Osteocyte (in vitro differentiated cells): Measurements from ENCODE around the gene NFIC. TPM values are rescaled to one million over a fixed set of nuclear protein-coding genes. Genes with fewer than 3 reads are reported as not detected.
"Not testable (repeated sequence)": the region's sequence is repeated elsewhere in the genome, so short reads cannot be mapped to it uniquely, and the experiment has no call there.

Source experiments
- DNase-seq: peaks from one replicate; pipeline ENCODE4 v3.0.0; 2021; ENCODE audit warnings: mixed read lengths; ENCODE audit not compliant: unreplicated experiment; ENCODE audit errors: extremely low spot score
- H3K27ac Mint-ChIP-seq: one replicate; pipeline ENCODE4 v1.8.0; 2021; ENCODE audit warnings: mild to moderate bottlenecking, mixed read lengths; ENCODE audit not compliant: unreplicated experiment
- H3K27me3 Mint-ChIP-seq: one replicate; pipeline ENCODE4 v1.8.0; 2021; ENCODE audit warnings: mixed read lengths; ENCODE audit not compliant: unreplicated experiment
- H3K36me3 Mint-ChIP-seq: one replicate; pipeline ENCODE4 v1.8.0; 2021; ENCODE audit warnings: mixed read lengths; ENCODE audit not compliant: unreplicated experiment
- H3K4me1 Mint-ChIP-seq: one replicate; pipeline ENCODE4 v1.8.0; 2021; ENCODE audit warnings: mixed read lengths; ENCODE audit not compliant: unreplicated experiment
- H3K4me3 Mint-ChIP-seq: one replicate; pipeline ENCODE4 v1.8.0; 2021; ENCODE audit warnings: mild to moderate bottlenecking, moderate library complexity, mixed read lengths; ENCODE audit not compliant: unreplicated experiment
- H3K9me3 Mint-ChIP-seq: one replicate; pipeline ENCODE4 v1.8.0; 2021; ENCODE audit warnings: mixed read lengths; ENCODE audit not compliant: unreplicated experiment
- CTCF ChIP-seq: fragments of 200-600 bp; sonication (generic); IDR thresholded peaks from 2 replicates; pipeline ENCODE4 v1.5.0; 2021; ENCODE audit warnings: antibody characterized with exemption, mild to moderate bottlenecking, moderate library complexity
- total RNA-seq: library from RNA; stranded (reverse); gene quantifications from 2 replicates; pipeline ENCODE4 v1.2.1, GENCODE V29; 2021

NFIC gene
- total RNA-seq, 1 donor from 2014 or later: 63.8 TPM

DNA sequence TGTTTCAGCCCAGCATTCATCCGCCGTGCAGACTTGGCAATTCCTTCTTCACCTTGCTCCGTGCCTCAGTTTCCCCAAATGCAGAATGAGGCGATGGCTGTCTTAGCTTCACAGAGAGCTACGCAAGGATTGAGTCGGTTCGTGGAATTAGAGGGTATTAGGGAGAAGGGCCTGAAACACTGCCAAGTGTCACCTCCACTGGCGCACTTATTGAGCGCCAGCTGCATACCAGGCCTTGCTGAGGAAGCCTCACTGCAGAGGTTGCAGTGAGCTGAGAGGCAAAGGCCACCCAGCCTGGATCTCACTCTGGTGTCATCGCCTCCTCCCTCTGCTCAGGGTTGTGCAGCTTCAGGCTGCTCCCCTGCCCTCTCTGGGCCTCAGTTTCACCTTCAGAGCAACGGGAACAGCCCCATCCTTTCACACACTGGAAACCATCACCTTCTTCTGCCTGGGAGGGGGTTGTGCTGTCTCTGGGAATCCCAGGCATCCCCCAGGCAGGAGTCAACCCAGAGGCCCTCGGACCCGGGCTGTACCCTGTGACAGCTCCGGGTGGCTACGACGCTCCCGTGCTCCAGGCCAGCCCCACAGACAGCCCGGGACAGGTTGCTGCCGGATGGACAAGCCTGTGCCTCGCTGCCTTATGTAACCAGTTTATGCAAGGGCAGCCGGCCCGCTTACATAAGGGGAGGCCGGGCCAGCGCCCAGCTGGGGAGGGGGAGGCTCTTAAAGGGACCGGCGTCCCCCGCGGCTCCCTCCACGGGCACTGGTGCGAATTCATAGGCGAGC lies 31.9 kb downstream of the NFIC start:
- no peaks in the 10 kb centered on the region for H3K27me3 Mint-ChIP-seq
- H3K9me3 Mint-ChIP-seq: no peaks in the 10 kb centered on the region
- no peak for DNase-seq
- peak overlapping the region; percentile 31 for H3K27ac Mint-ChIP-seq
- H3K36me3 Mint-ChIP-seq: peaks cover 4% of the 10 kb centered on the region
- peaks cover 32% of the 10 kb centered on the region for H3K4me1 Mint-ChIP-seq
- H3K4me3 Mint-ChIP-seq: no peak overlapping the region
- no peak for TF ChIP-seq CTCF

- TF ChIP-seq CTCF: no peak
- no peak overlapping the region for H3K4me3 Mint-ChIP-seq
These were observed 32.5 kb downstream of the NFIC start for GRCh38 chr19:3398900-3399278.

GRCh38 chr19:3399311-3399710 lies 32.9 kb downstream of the NFIC start:
- not testable (repeated sequence) for H3K4me3 Mint-ChIP-seq, H3K9me3 Mint-ChIP-seq, H3K27ac Mint-ChIP-seq, H3K27me3 Mint-ChIP-seq, H3K36me3 Mint-ChIP-seq, DNase-seq
- peaks cover 37% of the 10 kb centered on the region for H3K4me1 Mint-ChIP-seq

More at GRCh38 chr19:3398900-3399278, 32.5 kb downstream of the NFIC start:
- DNase-seq: no peak
- peak overlapping the region; percentile 31 for H3K27ac Mint-ChIP-seq
- peaks cover 34% of the 10 kb centered on the region for H3K4me1 Mint-ChIP-seq
- no peaks in the 10 kb centered on the region for H3K9me3 Mint-ChIP-seq
- peaks cover 4% of the 10 kb centered on the region for H3K36me3 Mint-ChIP-seq
- H3K27me3 Mint-ChIP-seq: no peaks in the 10 kb centered on the region

DNA sequence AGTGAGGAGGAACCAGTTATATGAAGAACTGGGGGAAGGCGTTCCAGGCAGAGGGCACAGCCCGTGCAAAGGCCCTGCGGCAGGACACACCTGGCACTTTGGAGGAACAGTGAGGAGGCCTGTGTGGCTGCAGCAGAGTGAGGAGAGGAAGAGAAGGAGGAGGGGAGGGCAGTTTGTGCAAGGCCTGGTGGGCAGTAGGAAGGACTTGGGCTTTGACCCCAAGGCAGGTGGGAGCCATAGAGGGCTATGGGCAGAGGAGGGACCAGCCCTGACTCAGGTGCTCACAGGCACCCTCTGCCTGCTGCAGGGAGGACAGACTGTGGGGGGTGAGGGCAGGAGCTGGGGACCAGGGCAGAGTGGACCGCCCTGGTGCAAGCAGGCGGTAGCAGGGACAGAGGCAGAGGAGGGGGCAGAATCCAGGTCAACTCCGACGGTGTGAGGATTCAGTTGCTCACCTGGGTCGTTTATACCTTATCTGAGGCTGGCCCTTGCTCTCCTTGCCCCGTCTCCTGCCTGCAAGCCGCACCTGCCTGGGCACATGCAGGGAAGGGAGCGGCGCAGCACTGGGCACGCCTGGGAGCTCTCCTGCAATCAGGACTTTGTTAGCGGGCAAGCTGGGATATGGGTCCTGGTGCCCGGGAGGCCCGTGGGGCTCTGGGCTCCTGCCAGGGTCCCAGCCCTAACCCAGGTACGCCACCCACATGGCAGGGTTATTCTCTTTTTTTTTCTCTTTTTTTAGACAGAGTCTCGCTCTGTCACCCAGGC lies 34.8 kb downstream of the NFIC start:
- Mint-ChIP-seq H3K9me3 (no peaks in the 10 kb centered on the region), H3K4me1 (peaks cover 41% of the 10 kb centered on the region), H3K4me3 (no peak overlapping the region), H3K27me3 (no peaks in the 10 kb centered on the region), H3K36me3 (peaks cover 4% of the 10 kb centered on the region), H3K27ac (peak overlapping the region; percentile 18)
- DNase-seq: no peak
- no peak for TF ChIP-seq CTCF

- Mint-ChIP-seq H3K36me3 (peaks cover 4% of the 10 kb centered on the region), H3K27me3 (no peaks in the 10 kb centered on the region), H3K4me3 (no peak overlapping the region), H3K27ac (peak overlapping the region; percentile 79), H3K9me3 (no peaks in the 10 kb centered on the region), H3K4me1 (peaks cover 33% of the 10 kb centered on the region)
- TF ChIP-seq CTCF: no peak
- no peak for DNase-seq
These were observed 36.5 kb downstream of the NFIC start for GRCh38 chr19:3402631-3403443.
